ENCODE results near the gene LSAMP.
"Not testable (repeated sequence)": the region's sequence is repeated elsewhere in the genome, so short reads cannot be mapped to it uniquely, and the experiment has no call there.

LSAMP gene

GRCh38 chr3:116102037-116102436 is 343.2 kb downstream of the LSAMP start:
- DNase-seq (ENCODE audit: low spot score): no peak

- DNase-seq (ENCODE audit: low spot score): no peak
Measured at GRCh38 chr3:116097226-116097625, 348.1 kb downstream of the LSAMP start.

GRCh38 chr3:116096631-116097030 is 348.7 kb downstream of the LSAMP start:
- no peak for DNase-seq (ENCODE audit: low spot score)

- DNase-seq (ENCODE audit: low spot score): no peak
Measured at GRCh38 chr3:116093374-116093773, 351.9 kb downstream of the LSAMP start.

- DNase-seq (ENCODE audit: low spot score): no peak
Measured at GRCh38 chr3:116087426-116087825, 357.9 kb downstream of the LSAMP start.

- DNase-seq (ENCODE audit: low spot score): no peak
Measured at GRCh38 chr3:116084999-116085791, 360.1 kb downstream of the LSAMP start.

- DNase-seq (ENCODE audit: low spot score): no peak
Measured at GRCh38 chr3:116083683-116084082, 361.6 kb downstream of the LSAMP start.

- no peak for DNase-seq (ENCODE audit: low spot score)
Measured at GRCh38 chr3:116078561-116078960, 366.7 kb downstream of the LSAMP start.

GRCh38 chr3:116077557-116077956 is 367.7 kb downstream of the LSAMP start:
- DNase-seq (ENCODE audit: low spot score): no peak

GRCh38 chr3:116077059-116077458 is 368.2 kb downstream of the LSAMP start:
- DNase-seq (ENCODE audit: low spot score): no peak

GRCh38 chr3:116070516-116071278 is 374.6 kb downstream of the LSAMP start:
- DNase-seq (ENCODE audit: low spot score): not testable (repeated sequence)

- DNase-seq (ENCODE audit: low spot score): no peak
Measured at GRCh38 chr3:116070061-116070460, 375.2 kb downstream of the LSAMP start.

GRCh38 chr3:116069024-116069423 is 376.3 kb downstream of the LSAMP start:
- DNase-seq (ENCODE audit: low spot score): no peak

- no peak for DNase-seq (ENCODE audit: low spot score)
Measured at GRCh38 chr3:116067326-116067725, 378.0 kb downstream of the LSAMP start.

- DNase-seq (ENCODE audit: low spot score): no peak
Measured at GRCh38 chr3:116065501-116065900, 379.8 kb downstream of the LSAMP start.

- no peak for DNase-seq (ENCODE audit: low spot score)
Measured at GRCh38 chr3:116064646-116065045, 380.6 kb downstream of the LSAMP start.

- peak; percentile 8 for DNase-seq (ENCODE audit: low spot score)
Measured at GRCh38 chr3:116059421-116060096, 385.7 kb downstream of the LSAMP start.

GRCh38 chr3:116058844-116059243 is 386.4 kb downstream of the LSAMP start:
- DNase-seq (ENCODE audit: low spot score): no peak

GRCh38 chr3:116057400-116058006 is 387.8 kb downstream of the LSAMP start:
- DNase-seq (ENCODE audit: low spot score): no peak

- DNase-seq (ENCODE audit: low spot score): no peak
Measured at GRCh38 chr3:116056280-116056679, 389.0 kb downstream of the LSAMP start.

- no peak for DNase-seq (ENCODE audit: low spot score)
Measured at GRCh38 chr3:116053017-116053416, 392.3 kb downstream of the LSAMP start.

- no peak for DNase-seq (ENCODE audit: low spot score)
Measured at GRCh38 chr3:116052602-116053001, 392.7 kb downstream of the LSAMP start.
